HEK293 (cell line): ENCODE data around the gene SPRY4.

ENCODE experiments used
- CTCF ChIP-seq: fragments of 450-650 bp; formaldehyde crosslinking; IDR thresholded peaks from 2 replicates; pipeline ENCODE4 v1.5.1; 2016; ENCODE audit warnings: missing biosample characterization, missing genetic modification characterization
- HIC1 ChIP-seq: fragments of 450-650 bp; formaldehyde crosslinking; IDR thresholded peaks from 2 replicates; pipeline ENCODE4 v1.5.1; 2016; ENCODE audit warnings: missing biosample characterization, missing genetic modification characterization
- KLF9 ChIP-seq: fragments of 450-650 bp; formaldehyde crosslinking; IDR thresholded peaks from 2 replicates; pipeline ENCODE4 v1.5.1; 2016; ENCODE audit warnings: missing biosample characterization, missing genetic modification characterization, low read depth
- REST ChIP-seq: fragments of 450-650 bp; formaldehyde crosslinking; IDR thresholded peaks from 2 replicates; pipeline ENCODE4 v1.5.1; 2016; ENCODE audit warnings: missing biosample characterization, missing genetic modification characterization
- ZBTB21 ChIP-seq: fragments of 450-650 bp; formaldehyde crosslinking; IDR thresholded peaks from 2 replicates; pipeline ENCODE4 v1.5.1; 2017; ENCODE audit warnings: missing biosample characterization, missing genetic modification characterization
- ZNF112 ChIP-seq: fragments of 450-650 bp; formaldehyde crosslinking; IDR thresholded peaks from 2 replicates; pipeline ENCODE4 v1.5.0; 2017; ENCODE audit warnings: missing biosample characterization, missing genetic modification characterization
- ZNF155 ChIP-seq: fragments of 450-650 bp; formaldehyde crosslinking; IDR thresholded peaks from 2 replicates; pipeline ENCODE4 v1.5.1; 2016; ENCODE audit warnings: missing biosample characterization, missing genetic modification characterization
- ZNF433 ChIP-seq: fragments of 450-650 bp; formaldehyde crosslinking; IDR thresholded peaks from 2 replicates; pipeline ENCODE4 v1.5.1; 2016; ENCODE audit warnings: missing biosample characterization, missing genetic modification characterization, low read depth
- ZNF449 ChIP-seq: fragments of 450-650 bp; formaldehyde crosslinking; IDR thresholded peaks from 2 replicates; pipeline ENCODE4 v1.5.1; 2017; ENCODE audit warnings: missing biosample characterization, mild to moderate bottlenecking, missing genetic modification characterization, moderate library complexity
- ZNF513 ChIP-seq: fragments of 450-650 bp; IDR thresholded peaks from 2 replicates; pipeline ENCODE4 v1.5.1; 2018; ENCODE audit warnings: missing biosample characterization, missing genetic modification characterization
- ZNF585B ChIP-seq: fragments of 450-650 bp; formaldehyde crosslinking; IDR thresholded peaks from 2 replicates; pipeline ENCODE4 v1.5.1; 2016; ENCODE audit warnings: missing biosample characterization, missing genetic modification characterization

GRCh38 chr5:142326480-142326938 is 1.7 kb upstream of the SPRY4 start:
- no peak for TF ChIP-seq CTCF
- no peak for TF ChIP-seq ZNF449 (tag by site-specific recombination)
- no peak for TF ChIP-seq ZNF585B
- TF ChIP-seq REST (tag by site-specific recombination): no peak
- TF ChIP-seq ZNF155 (tag by site-specific recombination): no peak
- no peak for TF ChIP-seq HIC1 (tag by site-specific recombination)
- no peak for TF ChIP-seq ZBTB21
- no peak for TF ChIP-seq ZNF513 (tag by site-specific recombination)
- no peak for TF ChIP-seq ZNF433 (tag by site-specific recombination)
- no peak for TF ChIP-seq KLF9 (tag by site-specific recombination)
- no peak for TF ChIP-seq ZNF112 (tag by site-specific recombination)
